Choroid plexus epithelial cell (primary cell): ENCODE measurements around the gene SLC6A11.

Experiments
- DNase-seq: peaks from one replicate; pipeline ENCODE4 v3.0.0-alpha.2; 2010; ENCODE audit warnings: low read depth
- H3K4me3 ChIP-seq: 2 replicates; pipeline ENCODE4 v1.5.1; 2011; ENCODE audit warnings: low read depth, mild to moderate bottlenecking, control low read depth, low read length, moderate library complexity
- CTCF ChIP-seq: conservative IDR thresholded peaks from 2 replicates; pipeline ENCODE4 v1.5.1; 2011; ENCODE audit warnings: low read depth, mild to moderate bottlenecking, control low read depth, inconsistent platforms, low read length, moderate library complexity

Gene SLC6A11

GRCh38 chr3:10948326-10948725 is 132.3 kb downstream of the SLC6A11 start:
- no peak overlapping the region for H3K4me3 ChIP-seq
- DNase-seq, result no peak
- no peak for TF ChIP-seq CTCF

DNA sequence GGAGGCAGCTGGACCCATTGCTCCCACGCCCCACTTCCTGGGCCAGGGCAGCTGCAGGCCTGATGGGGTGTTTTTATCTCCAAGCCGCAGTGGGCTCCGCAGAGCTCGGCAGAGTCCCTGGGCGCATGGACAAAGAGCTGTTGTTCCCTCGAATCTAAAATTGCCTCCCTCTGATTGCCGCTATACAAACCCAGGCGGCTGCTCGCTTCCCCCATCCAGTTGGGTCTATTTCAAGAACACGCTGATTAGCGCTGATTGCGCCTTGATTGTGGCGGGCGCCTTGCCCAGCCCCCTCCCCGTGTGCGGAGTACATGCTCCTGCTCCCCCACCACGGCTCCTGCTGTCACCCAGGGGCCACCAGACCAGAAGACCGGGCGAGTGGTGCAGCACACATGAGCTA is 133.2 kb downstream of the SLC6A11 start:
- TF ChIP-seq CTCF, result no peak
- DNase-seq, result no peak
- no peak overlapping the region for H3K4me3 ChIP-seq

DNA sequence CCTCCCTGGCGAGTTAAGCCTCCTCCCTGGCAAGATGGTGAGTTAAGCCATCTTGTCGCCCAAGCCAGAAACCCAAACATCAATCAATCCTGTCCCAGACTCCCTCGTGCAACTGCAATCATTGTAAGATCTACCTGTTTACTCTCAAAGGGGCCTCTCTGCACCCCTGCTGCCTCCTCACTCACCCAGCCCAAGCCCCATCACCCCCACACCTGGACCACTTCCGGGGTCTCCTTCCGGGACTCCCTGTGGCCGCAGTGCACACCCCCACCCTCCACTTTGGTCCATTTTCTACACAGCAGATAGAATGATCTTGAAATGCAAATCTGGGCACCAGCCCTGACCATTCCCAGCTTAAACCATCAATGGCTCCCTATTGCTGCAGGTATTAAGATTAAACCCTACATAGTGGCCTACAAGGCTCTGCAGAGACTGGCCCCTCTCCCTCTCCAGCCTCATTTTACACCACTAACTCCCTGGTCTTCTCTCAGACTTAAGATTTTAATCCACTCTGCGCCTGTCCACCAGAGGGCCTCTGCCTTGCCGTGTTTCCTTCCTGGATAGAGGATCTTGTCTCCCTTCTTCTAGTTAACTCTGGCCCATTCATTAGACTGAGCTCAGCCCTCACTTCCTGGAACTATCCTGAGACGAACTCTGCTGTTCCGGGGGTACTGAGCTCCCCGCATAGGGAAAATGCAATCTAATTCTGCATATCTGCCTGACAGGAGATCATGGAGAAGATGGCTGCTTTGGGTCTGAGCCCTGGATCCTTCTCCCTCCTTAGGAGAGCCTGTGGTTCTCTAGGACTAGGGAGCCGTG is 134.7 kb downstream of the SLC6A11 start:
- peak; percentile 78 for DNase-seq
- H3K4me3 ChIP-seq, result no peak overlapping the region
- TF ChIP-seq CTCF, result peak; percentile 87

GRCh38 chr3:10951295-10951926 is 135.4 kb downstream of the SLC6A11 start:
- TF ChIP-seq CTCF, result no peak
- no peak overlapping the region for H3K4me3 ChIP-seq
- no peak for DNase-seq

DNA sequence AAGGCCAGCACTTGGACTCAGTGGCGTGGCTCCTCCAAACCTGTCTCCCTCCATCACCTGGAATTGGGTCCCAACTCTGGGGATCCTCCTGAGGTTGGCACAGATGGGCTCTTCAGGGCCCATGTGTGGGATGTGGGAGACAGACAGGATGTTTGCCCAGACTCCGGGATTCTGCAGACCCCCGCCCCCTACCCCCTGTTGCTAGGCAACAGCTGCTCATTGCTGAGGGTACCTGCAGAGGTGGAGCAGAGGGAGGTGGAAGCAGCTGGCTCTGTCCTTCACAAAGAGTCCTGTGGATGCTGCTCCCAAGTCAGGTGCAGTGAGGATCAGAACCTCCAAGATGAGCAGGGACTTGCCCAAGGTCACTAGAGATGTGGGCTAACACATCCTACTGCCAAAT is 136.5 kb downstream of the SLC6A11 start:
- no peak for TF ChIP-seq CTCF
- DNase-seq, result no peak
- H3K4me3 ChIP-seq, result no peak overlapping the region

GRCh38 chr3:10954740-10955139 is 138.7 kb downstream of the SLC6A11 start:
- no peak for TF ChIP-seq CTCF

More at GRCh38 chr3:10954740-10955139, 138.7 kb downstream of the SLC6A11 start:
- no peak overlapping the region for H3K4me3 ChIP-seq
- no peak for DNase-seq
